ENCODE results near the gene NUDT16L1. TPM values are rescaled to one million over a fixed set of nuclear protein-coding genes. Genes with fewer than 3 reads are reported as not detected.

Gene NUDT16L1
- total RNA-seq, 2 experiments from 2014 or later, result 14.9 to 15.9 TPM

- Histone ChIP-seq H3K4me1 (ENCODE audit: insufficient read depth, low read length, poor library complexity, severe bottlenecking) (peaks cover 12% of the 10 kb centered on the region), H3K9me2 (ENCODE audit: insufficient read depth, low read length) (no peaks in the 10 kb centered on the region), H3K4me3 (ENCODE audit: low read depth, low read length, poor library complexity, severe bottlenecking) (no peak overlapping the region), H2AFZ (ENCODE audit: low read length) (no peak overlapping the region), H3K4me2 (ENCODE audit: low read length) (no peak overlapping the region), H3K36me3 (ENCODE audit: insufficient read depth, low read length) (peaks cover 10% of the 10 kb centered on the region; the same call in 1 of the 2 replicates), H4K20me1 (ENCODE audit: insufficient read depth, low read length) (0 out of 2 replicates have a peak, but pooled peaks cover 4% of the 10 kb centered on the region), H3K9me3 (ENCODE audit: low read length) (no peaks in the 10 kb centered on the region), H3K79me2 (ENCODE audit: insufficient read depth, low read depth, low read length) (no peaks in the 10 kb centered on the region), H3K27ac (ENCODE audit: low read depth, low read length, poor library complexity, severe bottlenecking) (no peak overlapping the region)
- BruUV-seq (replicated peaks), result no TSS peak
- TF ChIP-seq EZH2phosphoT487 (IDR thresholded peaks at IDR 0.05; ENCODE audit: borderline replicate concordance, low read depth, low read length) (no peak), CTCF (conservative IDR thresholded peaks at IDR 0.05; ENCODE audit: low read length) (no peak)
- CTCF ChIA-PET (ENCODE audit: unreplicated experiment), result no interaction called here
- intact Hi-C loops (cut with micrococcal nuclease; ENCODE audit: unreplicated experiment), result no loop called here
- DNase-seq (ENCODE audit: low spot score), result no peak
- POLR2A ChIA-PET, result no interaction called here
Observed at GRCh38 chr16:4690946-4691665, 2.3 kb upstream of the NUDT16L1 start.

- no peak for DNase-seq (ENCODE audit: low spot score)
- no peak overlapping the region for H2AFZ ChIP-seq (ENCODE audit: low read length)
- ChIA-PET POLR2A (no interaction called here), CTCF (ENCODE audit: unreplicated experiment) (no interaction called here)
- peaks cover 12% of the 10 kb centered on the region for H3K4me1 ChIP-seq (ENCODE audit: insufficient read depth, low read length, poor library complexity, severe bottlenecking)
- intact Hi-C loops (cut with micrococcal nuclease; ENCODE audit: unreplicated experiment), result loop anchor here (2.0 kb wide), 1 partner anchor 43 kb away; the partner anchor contains the start of genes ANKS3 and DNAAF8
- TF ChIP-seq CTCF (conservative IDR thresholded peaks at IDR 0.05; ENCODE audit: low read length), result no peak
- TF ChIP-seq EZH2phosphoT487 (IDR thresholded peaks at IDR 0.05; ENCODE audit: borderline replicate concordance, low read depth, low read length), result no peak
- 0 out of 2 replicates have a peak, but pooled peaks cover 4% of the 10 kb centered on the region for H4K20me1 ChIP-seq (ENCODE audit: insufficient read depth, low read length)
- H3K27ac ChIP-seq (ENCODE audit: low read depth, low read length, poor library complexity, severe bottlenecking), result no peak overlapping the region
- H3K79me2 ChIP-seq (ENCODE audit: insufficient read depth, low read depth, low read length), result no peaks in the 10 kb centered on the region
- H3K9me3 ChIP-seq (ENCODE audit: low read length), result no peaks in the 10 kb centered on the region
- H3K9me2 ChIP-seq (ENCODE audit: insufficient read depth, low read length), result no peaks in the 10 kb centered on the region
- H3K36me3 ChIP-seq (ENCODE audit: insufficient read depth, low read length), result peaks cover 15% of the 10 kb centered on the region; the same call in 1 of the 2 replicates
- no peak overlapping the region for H3K4me3 ChIP-seq (ENCODE audit: low read depth, low read length, poor library complexity, severe bottlenecking)
- H3K4me2 ChIP-seq (ENCODE audit: low read length), result no peak overlapping the region
- BruUV-seq (replicated peaks), result no TSS peak
Observed at GRCh38 chr16:4691666-4692412, 1.5 kb upstream of the NUDT16L1 start.
